ENCODE measurements around the gene UBE2I.

UBE2I gene

DNA sequence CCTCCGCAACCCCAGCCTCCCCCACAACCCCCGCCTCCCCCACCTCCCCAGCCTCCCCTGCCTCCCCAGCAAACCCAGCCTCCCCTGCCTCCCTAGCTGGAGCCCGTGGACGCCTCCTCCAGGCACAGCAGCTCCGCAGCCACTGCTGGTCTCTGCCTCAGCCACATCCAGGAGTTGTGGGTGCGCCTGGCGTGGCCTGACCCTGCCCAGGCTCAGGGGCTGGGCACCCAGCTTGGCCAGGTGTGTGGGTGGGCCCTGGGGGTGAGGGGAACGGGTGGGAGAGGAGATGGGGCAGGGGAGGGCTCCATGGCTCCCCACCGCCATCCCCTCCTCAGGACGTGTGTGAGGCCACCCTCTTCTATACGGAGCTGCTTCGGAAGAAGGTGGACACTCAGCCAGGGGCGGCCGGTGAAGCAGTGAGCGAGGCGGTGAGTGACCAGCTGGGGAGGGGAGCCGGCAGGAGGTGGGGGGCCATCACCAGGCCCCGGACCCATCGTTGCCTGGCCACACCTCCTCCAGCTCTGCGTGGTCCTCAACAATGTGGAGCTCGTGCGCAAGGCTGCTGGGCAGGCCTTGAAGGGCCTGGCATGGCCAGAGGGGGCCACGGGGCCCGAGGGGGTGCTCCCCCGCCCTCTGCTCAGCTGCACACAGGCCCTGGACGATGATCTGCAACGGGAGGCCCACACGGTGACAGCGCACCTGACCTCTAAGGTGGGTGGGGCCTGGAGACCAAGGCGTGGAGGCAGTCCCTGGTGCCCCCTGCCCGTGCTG lies 36.4 kb downstream of the UBE2I start:
- no peak for TF ChIP-seq CTCF (IDR thresholded peaks at IDR 0.05; ENCODE audit: control insufficient read depth, extremely low read depth, insufficient read depth)
- no peak for DNase-seq (ENCODE audit: low read depth)
- no peak overlapping the region for H3K4me3 ChIP-seq (ENCODE audit: low read depth, low read length)

GRCh38 chr16:1346422-1347285 lies 37.2 kb downstream of the UBE2I start:
- 0 out of 2 replicates have a peak, but pooled peaks have one; percentile 7 for TF ChIP-seq CTCF (IDR thresholded peaks at IDR 0.05; ENCODE audit: control insufficient read depth, extremely low read depth, insufficient read depth)
- no peak for DNase-seq (ENCODE audit: low read depth)

DNA sequence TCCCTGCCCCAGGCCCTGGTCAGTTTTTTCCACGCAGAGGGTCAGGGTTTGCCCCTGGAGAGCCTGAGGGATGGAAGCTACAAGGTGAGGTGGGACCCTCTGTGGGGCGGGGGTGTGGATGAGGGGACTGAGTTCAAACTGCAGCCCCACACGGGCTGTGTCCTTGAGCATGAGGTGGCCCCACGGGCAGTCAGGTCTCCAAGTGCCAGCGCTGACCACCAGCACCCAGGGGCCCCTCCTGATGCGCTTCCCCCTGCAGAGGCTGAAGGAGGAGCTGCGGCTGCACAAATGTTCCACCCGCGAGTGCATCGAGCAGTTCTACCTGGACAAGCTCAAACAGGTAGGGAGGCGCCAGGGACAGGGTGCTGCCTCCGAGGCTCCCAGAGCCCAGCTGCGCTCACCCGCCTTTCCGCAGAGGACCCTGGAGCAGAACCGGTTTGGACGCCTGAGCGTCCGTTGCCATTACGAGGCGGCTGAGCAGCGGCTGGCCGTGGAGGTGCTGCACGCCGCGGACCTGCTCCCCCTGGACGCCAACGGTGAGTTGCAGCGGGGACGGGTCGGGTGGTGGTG lies 37.9 kb downstream of the UBE2I start:
- no peak for TF ChIP-seq CTCF (IDR thresholded peaks at IDR 0.05; ENCODE audit: control insufficient read depth, extremely low read depth, insufficient read depth)
- no peak for DNase-seq (ENCODE audit: low read depth)
- H3K4me3 ChIP-seq (ENCODE audit: low read depth, low read length), result no peak overlapping the region

More at GRCh38 chr16:1346422-1347285, 37.2 kb downstream of the UBE2I start:
- H3K4me3 ChIP-seq (ENCODE audit: low read depth, low read length), result no peak overlapping the region

- H3K4me3 ChIP-seq (ENCODE audit: low read depth, low read length), result no peak overlapping the region
- DNase-seq (ENCODE audit: low read depth), result no peak
- no peak for TF ChIP-seq CTCF (IDR thresholded peaks at IDR 0.05; ENCODE audit: control insufficient read depth, extremely low read depth, insufficient read depth)
These were observed 38.5 kb downstream of the UBE2I start for GRCh38 chr16:1347962-1348361.

DNA sequence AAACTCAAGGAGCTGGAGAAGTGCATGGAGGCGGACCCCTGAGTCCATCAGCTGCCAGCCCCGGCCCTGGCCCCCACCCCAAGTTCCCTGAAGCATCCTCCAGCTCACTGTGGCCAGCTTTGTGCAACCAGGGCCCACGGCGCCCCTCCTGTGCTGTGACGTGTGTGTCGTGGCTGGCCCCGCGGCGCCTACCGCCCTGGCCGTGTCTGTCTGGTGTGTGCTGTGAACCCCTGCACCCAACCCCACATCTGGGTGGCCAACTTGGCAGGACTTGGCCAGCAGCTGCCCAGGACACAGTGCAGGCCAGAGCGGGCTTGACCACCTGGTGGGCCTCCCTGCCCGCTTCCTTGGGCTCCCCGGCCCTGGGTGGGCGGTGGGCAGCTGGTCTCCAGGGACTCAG lies 39.0 kb downstream of the UBE2I start:
- DNase-seq (ENCODE audit: low read depth), result no peak
- no peak overlapping the region for H3K4me3 ChIP-seq (ENCODE audit: low read depth, low read length)
- TF ChIP-seq CTCF (IDR thresholded peaks at IDR 0.05; ENCODE audit: control insufficient read depth, extremely low read depth, insufficient read depth), result no peak

DNA sequence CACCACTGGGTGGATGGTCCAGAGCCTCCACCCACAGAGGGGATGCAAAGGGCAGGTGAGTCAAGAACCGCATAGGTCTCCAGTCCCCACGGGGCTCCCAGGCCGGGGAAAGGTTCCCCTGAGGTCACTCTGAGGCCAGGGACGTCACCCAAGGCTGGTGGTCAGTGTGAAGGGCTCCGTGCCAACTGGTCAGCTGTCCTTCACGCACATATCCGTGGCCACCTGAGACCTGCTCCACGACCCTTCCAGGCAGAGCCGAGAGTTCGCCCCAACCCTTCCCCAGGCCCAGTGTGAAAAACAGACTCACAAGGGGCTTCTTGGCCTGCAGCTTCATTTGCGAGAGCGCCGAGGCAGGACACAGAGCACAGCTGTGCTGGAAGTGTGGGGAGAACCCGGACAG lies 39.5 kb downstream of the UBE2I start:
- no peak overlapping the region for H3K4me3 ChIP-seq (ENCODE audit: low read depth, low read length)

More for the DNA sequence above, 39.5 kb downstream of the UBE2I start:
- DNase-seq (ENCODE audit: low read depth), result no peak
- no peak for TF ChIP-seq CTCF (IDR thresholded peaks at IDR 0.05; ENCODE audit: control insufficient read depth, extremely low read depth, insufficient read depth)

All from LNCaP clone FGC (cell line).